PC-3 (cell line): Measurements from ENCODE around the gene GTF2H4. TPM values are rescaled to one million over a fixed set of nuclear protein-coding genes. Genes with fewer than 3 reads are reported as not detected.

Experiments used
- ATAC-seq: fragments of 200-7000 bp; cut with Tn5 transposase; 2 replicates; pipeline ENCODE4 v1.9.1; 2020; ENCODE audit warnings: mild to moderate bottlenecking, moderate library complexity
- BruUV-seq: library from RNA; stranded (reverse); fragments of 400-500 nt; replicated peaks from 2 replicates; lab custom pipeline; 2021; lab: Mats Ljungman, UMichigan
- CTCF ChIA-PET: fragments of 300-600 bp; sonication (Branson Sonifier 250); formaldehyde crosslinking; loops from one replicate; lab custom pipeline; 2022; ENCODE audit warnings: antibody characterized with exemption; lab: Charles Lee
- POLR2A ChIA-PET: fragments of 300-600 bp; sonication (Branson Sonifier 250); formaldehyde crosslinking; loops from one replicate; lab custom pipeline; 2022; ENCODE audit warnings: antibody characterized with exemption; ENCODE audit not compliant: unreplicated experiment; lab: Charles Lee
- DNase-seq: peaks from one replicate; pipeline ENCODE4 v3.0.0-alpha.2; 2015
- H2AFZ ChIP-seq: fragments of 300-600 bp; sonication (generic); 2 replicates; pipeline ENCODE4 v1.6.0; 2016; ENCODE audit warnings: antibody characterized with exemption, low read length
- H3F3A ChIP-seq: fragments of 300-600 bp; sonication (generic); one replicate; pipeline ENCODE4 v1.6.0; 2017; ENCODE audit warnings: antibody characterized with exemption, low read length, control low read depth, mild to moderate bottlenecking; ENCODE audit not compliant: unreplicated experiment
- H3K27ac ChIP-seq: fragments of 300-600 bp; sonication (generic); 2 replicates; pipeline ENCODE4 v1.5.1; 2016; ENCODE audit warnings: mild to moderate bottlenecking, low read length
- H3K27me3 ChIP-seq: fragments of 300-600 bp; sonication (generic); 2 replicates; pipeline ENCODE4 v1.6.1; 2016; ENCODE audit warnings: low read length, mixed read lengths
- H3K36me3 ChIP-seq: fragments of 300-600 bp; sonication (generic); 2 replicates; pipeline ENCODE4 v1.6.1; 2016; ENCODE audit warnings: low read depth, mixed run types, low read length, mixed read lengths
- H3K4me1 ChIP-seq: fragments of 300-600 bp; sonication (generic); 2 replicates; pipeline ENCODE4 v1.5.1; 2016; ENCODE audit warnings: low read length; ENCODE audit not compliant: insufficient read depth
- H3K4me2 ChIP-seq: fragments of 300-600 bp; sonication (generic); 2 replicates; pipeline ENCODE4 v1.6.0; 2016; ENCODE audit warnings: low read length
- H3K4me3 ChIP-seq: fragments of 300-600 bp; sonication (generic); 2 replicates; pipeline ENCODE4 v1.5.1; 2016; ENCODE audit warnings: mild to moderate bottlenecking, low read length, mixed read lengths
- H3K79me2 ChIP-seq: fragments of 300-600 bp; sonication (generic); 2 replicates; pipeline ENCODE4 v1.6.1; 2017; ENCODE audit warnings: low read length, mixed read lengths
- H3K9ac ChIP-seq: fragments of 300-600 bp; sonication (generic); 2 replicates; pipeline ENCODE4 v1.6.0; 2016; ENCODE audit warnings: mild to moderate bottlenecking, low read length
- H3K9me2 ChIP-seq: fragments of 300-600 bp; sonication (generic); replicated peaks from 2 replicates; pipeline ENCODE4 v1.6.1; 2016; ENCODE audit warnings: mixed run types, low read length, mixed read lengths
- H3K9me3 ChIP-seq: fragments of 300-600 bp; sonication (generic); 2 replicates; pipeline ENCODE4 v1.6.1; 2016; ENCODE audit warnings: low read length, mixed read lengths
- H4K20me1 ChIP-seq: fragments of 300-600 bp; sonication (generic); 2 replicates; pipeline ENCODE4 v1.6.1; 2016; ENCODE audit warnings: low read length, mixed read lengths
- CTCF ChIP-seq: fragments of 300-600 bp; sonication (generic); conservative IDR thresholded peaks from 2 replicates; pipeline ENCODE4 v1.5.1; 2017; ENCODE audit warnings: antibody characterized with exemption, low read depth, mild to moderate bottlenecking, low read length
- EZH2 ChIP-seq: fragments of 300-600 bp; sonication (generic); IDR thresholded peaks from one replicate; pipeline ENCODE4 v1.6.1; 2017; ENCODE audit warnings: antibody characterized with exemption, mild to moderate bottlenecking, low read length; ENCODE audit not compliant: unreplicated experiment
- EZH2phosphoT487 ChIP-seq: fragments of 300-600 bp; sonication (generic); IDR thresholded peaks from 2 replicates; pipeline ENCODE4 v1.6.1; 2018; ENCODE audit warnings: mild to moderate bottlenecking, antibody characterized with exemption, low read length, borderline replicate concordance
- intact Hi-C: fragments of 100-400 bp; cut with micrococcal nuclease; formaldehyde crosslinking; loops from 2 replicates; pipeline ENCODE4 v1.9.0; 2023
- total RNA-seq: library from RNA; depleted of rRNA; stranded (reverse); fragments of >200 nt; gene quantifications from 2 replicates; pipeline ENCODE4 v1.2.3, GENCODE V29; 2014

GTF2H4 gene
- total RNA-seq, 1 experiment from 2014 or later = 28.7 TPM

DNA sequence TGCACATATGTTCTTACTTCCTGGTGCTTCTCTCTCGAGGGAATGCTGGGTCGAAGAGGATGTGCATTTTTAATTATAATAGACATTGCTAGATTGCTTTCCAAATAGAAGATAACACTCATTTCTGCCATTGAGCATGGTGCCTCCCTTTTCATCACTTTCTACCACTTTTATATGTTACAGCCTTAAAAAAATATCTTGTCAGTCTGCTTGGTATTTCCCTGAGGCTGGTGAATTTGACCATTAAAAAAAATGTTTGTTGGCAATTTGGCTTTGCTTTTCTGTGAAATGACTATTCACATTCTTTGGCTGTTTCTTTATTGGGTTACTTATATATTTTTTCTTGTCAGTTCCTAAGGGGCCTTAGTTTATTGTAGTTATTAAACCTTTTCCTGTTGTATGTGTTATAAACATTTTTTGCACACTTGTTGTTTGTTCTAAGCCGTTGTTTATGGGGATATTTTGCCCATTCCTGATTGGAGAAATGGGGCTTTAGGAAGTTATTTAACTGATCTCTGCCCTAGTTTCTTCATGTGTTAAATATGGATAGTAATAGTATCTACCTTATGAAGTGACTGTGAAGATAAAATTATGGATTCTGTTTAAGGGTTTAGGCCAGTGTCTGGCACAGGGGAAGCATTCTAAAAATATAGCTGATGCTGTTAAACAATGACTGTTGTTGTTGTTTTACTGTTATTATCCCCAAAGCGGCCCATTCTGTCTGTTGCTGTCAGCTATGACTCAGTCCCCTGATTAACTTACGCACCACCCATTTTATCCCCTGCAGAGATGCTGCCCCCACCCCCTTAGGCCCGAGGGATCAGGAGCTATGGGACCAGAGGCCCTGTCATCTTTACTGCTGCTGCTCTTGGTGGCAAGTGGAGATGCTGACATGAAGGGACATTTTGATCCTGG, 19.8 kb upstream of the GTF2H4 start:
- ChIA-PET POLR2A (interaction anchor here (0.5 kb wide), 1 partner anchor 136 kb away, joined by 3 read pairs; no protein-coding TSS in a partner anchor), CTCF (no interaction called here)
- Histone ChIP-seq H3K4me3 (no peak overlapping the region), H4K20me1 (peaks cover 19% of the 10 kb centered on the region), H3K9me3 (no peaks in the 10 kb centered on the region), H3K79me2 (peaks cover 60% of the 10 kb centered on the region), H3K27me3 (no peaks in the 10 kb centered on the region), H3K27ac (peak overlapping the region; percentile 27; the same call in 1 of the 2 replicates), H3K9ac (no peak overlapping the region), H3F3A (no peaks in the 10 kb centered on the region), H2AFZ (no peak overlapping the region), H3K36me3 (peaks cover 26% of the 10 kb centered on the region; the same call in 1 of the 2 replicates), H3K9me2 (no peaks in the 10 kb centered on the region), H3K4me2 (peak overlapping the region; percentile 20), H3K4me1 (peaks cover 41% of the 10 kb centered on the region)
- DNase-seq (peak; percentile 23), ATAC-seq (no peak)
- no TSS peak for BruUV-seq
- intact Hi-C loops = no loop called here
- TF ChIP-seq EZH2phosphoT487 (no peak), EZH2 (no peak), CTCF (no peak)

DNA sequence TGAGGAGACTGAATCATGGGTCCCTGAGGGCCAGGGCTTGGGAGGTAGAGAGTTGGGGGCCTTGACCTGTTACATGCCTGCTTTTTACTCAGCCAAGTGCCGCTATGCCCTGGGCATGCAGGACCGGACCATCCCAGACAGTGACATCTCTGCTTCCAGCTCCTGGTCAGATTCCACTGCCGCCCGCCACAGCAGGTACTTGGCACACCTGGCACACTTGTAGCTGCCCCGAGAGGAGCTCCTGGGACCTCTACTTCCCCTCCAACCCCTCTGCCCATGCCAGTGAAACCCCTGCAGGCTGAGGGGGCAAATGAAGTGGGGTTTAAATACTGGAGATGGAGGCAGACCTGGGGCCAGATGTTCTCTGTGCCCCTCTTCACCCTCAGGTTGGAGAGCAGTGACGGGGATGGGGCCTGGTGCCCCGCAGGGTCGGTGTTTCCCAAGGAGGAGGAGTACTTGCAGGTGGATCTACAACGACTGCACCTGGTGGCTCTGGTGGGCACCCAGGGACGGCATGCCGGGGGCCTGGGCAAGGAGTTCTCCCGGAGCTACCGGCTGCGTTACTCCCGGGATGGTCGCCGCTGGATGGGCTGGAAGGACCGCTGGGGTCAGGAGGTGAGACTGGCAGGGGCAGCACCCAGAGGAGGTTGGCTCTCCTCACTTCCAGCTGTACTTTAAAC, 19.1 kb upstream of the GTF2H4 start:
- POLR2A ChIA-PET = interaction anchor here (0.5 kb wide), 1 partner anchor 136 kb away, joined by 3 read pairs; no protein-coding TSS in a partner anchor
- peaks cover 34% of the 10 kb centered on the region for H3K4me1 ChIP-seq

More for the DNA sequence above, 19.1 kb upstream of the GTF2H4 start:
- H3K79me2 ChIP-seq = peaks cover 52% of the 10 kb centered on the region
- H3K36me3 ChIP-seq = peaks cover 28% of the 10 kb centered on the region; the same call in 1 of the 2 replicates
- H3K9ac ChIP-seq = no peak overlapping the region
- no peak for TF ChIP-seq CTCF
- no peak for TF ChIP-seq EZH2phosphoT487
- TF ChIP-seq EZH2 = no peak
- intact Hi-C loops = no loop called here
- no peaks in the 10 kb centered on the region for H3K9me2 ChIP-seq
- H3K27ac ChIP-seq = no peak overlapping the region
- no TSS peak for BruUV-seq
- ATAC-seq (no peak), DNase-seq (no peak)
- CTCF ChIA-PET = no interaction called here
- H3K9me3 ChIP-seq = no peaks in the 10 kb centered on the region
- H3K4me2 ChIP-seq = no peak overlapping the region
- H3K4me3 ChIP-seq = no peak overlapping the region
- peaks cover 19% of the 10 kb centered on the region for H4K20me1 ChIP-seq
- no peaks in the 10 kb centered on the region for H3F3A ChIP-seq
- no peaks in the 10 kb centered on the region for H3K27me3 ChIP-seq
- H2AFZ ChIP-seq = no peak overlapping the region
